Measurements from ENCODE around the gene ZSWIM7.

Gene ZSWIM7

GRCh38 chr17:15954222-15954621 lies 45.3 kb downstream of the ZSWIM7 start:
- Mint-ChIP-seq H3K36me3 (ENCODE audit: low read depth) (no peaks in the 10 kb centered on the region), H3K4me3 (no peak overlapping the region), H3K9me3 (no peaks in the 10 kb centered on the region), H3K27me3 (ENCODE audit: low read depth) (peaks cover 12% of the 10 kb centered on the region), H3K27ac (no peak overlapping the region), H3K4me1 (peaks cover 17% of the 10 kb centered on the region)
- TF ChIP-seq CTCF (IDR thresholded peaks at IDR 0.05; ENCODE audit: unreplicated experiment in 3 of 3) = no peak

DNA sequence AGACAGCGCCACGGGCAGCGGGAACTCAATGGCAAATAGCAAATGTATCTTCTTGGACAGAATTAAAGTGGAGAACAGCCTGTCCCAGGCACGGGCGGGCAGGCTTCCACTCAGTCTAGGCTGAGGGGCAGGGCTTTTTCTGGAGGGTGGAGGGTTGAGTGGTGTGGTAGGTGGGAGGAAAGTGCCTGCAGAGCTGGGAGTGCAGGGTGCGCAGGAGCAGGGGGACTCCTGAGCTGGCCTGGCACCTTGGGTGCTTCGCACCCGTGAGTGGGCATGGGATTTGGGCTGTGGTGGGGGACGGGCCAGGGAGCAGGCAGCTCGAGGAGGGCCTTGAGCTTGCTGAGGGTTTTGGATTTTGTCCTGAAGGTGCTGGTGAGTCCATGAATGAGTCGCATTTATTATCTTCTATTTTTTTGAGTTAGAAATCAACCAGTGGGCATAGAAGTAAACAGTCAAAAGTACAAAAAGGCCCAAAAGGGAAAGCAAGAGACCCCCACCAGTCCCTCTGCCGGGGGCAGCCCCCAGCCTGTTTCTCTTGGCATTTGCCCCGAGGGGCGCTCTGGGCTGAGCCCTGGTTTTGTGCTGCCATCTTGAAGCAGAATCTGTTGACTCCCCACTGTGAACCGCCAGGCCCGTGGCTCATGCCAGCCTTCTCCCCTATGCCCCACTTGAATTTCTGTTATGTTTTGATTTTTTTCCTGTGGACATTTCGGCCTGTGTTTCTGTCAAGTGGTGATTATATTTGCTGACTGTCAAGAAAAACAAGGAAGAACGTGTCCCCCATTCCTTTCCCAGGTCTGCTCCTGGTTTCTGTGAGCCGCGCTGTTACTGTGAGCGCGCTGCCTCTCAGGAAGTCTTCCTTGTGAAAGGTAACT lies 46.4 kb downstream of the ZSWIM7 start:
- peaks cover 8% of the 10 kb centered on the region for H3K4me1 Mint-ChIP-seq
- H3K27me3 Mint-ChIP-seq (ENCODE audit: low read depth) = peaks cover 12% of the 10 kb centered on the region
- no peaks in the 10 kb centered on the region for H3K9me3 Mint-ChIP-seq
- H3K27ac Mint-ChIP-seq = peak overlapping the region in 1 of 3 experiments; percentile 63
- no peak overlapping the region for H3K4me3 Mint-ChIP-seq
- no peaks in the 10 kb centered on the region for H3K36me3 Mint-ChIP-seq (ENCODE audit: low read depth)
- TF ChIP-seq CTCF (IDR thresholded peaks at IDR 0.05; ENCODE audit: unreplicated experiment in 3 of 3) = no peak

GRCh38 chr17:15952048-15952532 lies 47.4 kb downstream of the ZSWIM7 start:
- no peaks in the 10 kb centered on the region for H3K36me3 Mint-ChIP-seq (ENCODE audit: low read depth)
- peaks cover 13% of the 10 kb centered on the region for H3K27me3 Mint-ChIP-seq (ENCODE audit: low read depth)
- no peak overlapping the region for H3K4me3 Mint-ChIP-seq
- no peak overlapping the region for H3K27ac Mint-ChIP-seq
- no peak for TF ChIP-seq CTCF (IDR thresholded peaks at IDR 0.05; ENCODE audit: unreplicated experiment in 3 of 3)
- H3K9me3 Mint-ChIP-seq = no peaks in the 10 kb centered on the region
- H3K4me1 Mint-ChIP-seq = peaks cover 12% of the 10 kb centered on the region

- H3K9me3 Mint-ChIP-seq = no peaks in the 10 kb centered on the region
Measured at GRCh38 chr17:15951368-15952047, 48.0 kb downstream of the ZSWIM7 start.

DNA sequence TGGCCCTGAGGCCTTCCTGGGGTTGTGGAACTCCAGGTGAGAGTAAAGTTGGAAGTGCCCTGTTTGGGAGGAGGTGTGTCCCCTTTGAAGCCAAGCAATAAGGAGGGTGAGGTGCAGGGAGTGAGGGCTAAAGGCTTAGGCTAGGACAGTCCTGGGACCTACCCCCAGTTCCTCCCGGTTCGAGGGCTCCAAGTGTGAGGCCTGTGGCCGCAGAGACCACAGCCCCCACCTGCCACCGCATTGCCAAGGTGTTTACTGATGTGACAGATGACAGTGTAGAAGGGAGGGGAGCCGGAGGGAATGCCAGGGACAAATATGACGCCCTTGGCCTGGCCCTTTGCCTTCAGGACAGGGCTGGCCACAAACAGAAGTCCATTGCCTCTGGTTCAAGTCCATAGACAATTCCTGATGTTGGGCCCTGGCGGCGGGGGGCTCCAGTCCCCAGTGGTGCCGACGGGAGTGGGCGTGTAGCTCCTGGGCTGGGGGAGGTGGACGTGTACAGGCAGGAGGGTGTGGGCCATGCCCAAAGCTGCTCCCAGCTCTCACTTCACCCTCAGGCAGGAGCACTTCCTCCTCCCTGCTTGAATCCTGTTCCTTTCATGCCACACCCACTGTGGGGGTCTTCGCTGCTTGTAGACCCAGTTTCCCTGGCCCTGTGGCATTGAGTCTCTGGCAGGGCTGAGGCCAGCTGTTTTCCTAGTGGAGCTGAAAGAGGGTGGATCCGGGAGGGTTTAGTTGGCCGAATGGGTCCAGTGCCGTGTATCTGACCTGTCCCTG lies 51.3 kb downstream of the ZSWIM7 start:
- Mint-ChIP-seq H3K36me3 (ENCODE audit: low read depth) (no peaks in the 10 kb centered on the region), H3K27me3 (ENCODE audit: low read depth) (peaks cover 38% of the 10 kb centered on the region), H3K27ac (no peak overlapping the region), H3K9me3 (no peaks in the 10 kb centered on the region), H3K4me3 (no peak overlapping the region), H3K4me1 (peaks cover 25% of the 10 kb centered on the region)
- no peak for TF ChIP-seq CTCF (IDR thresholded peaks at IDR 0.05; ENCODE audit: unreplicated experiment in 3 of 3)

More at GRCh38 chr17:15951368-15952047, 48.0 kb downstream of the ZSWIM7 start:
- H3K27ac Mint-ChIP-seq = no peak overlapping the region
- H3K36me3 Mint-ChIP-seq (ENCODE audit: low read depth) = no peaks in the 10 kb centered on the region
- H3K27me3 Mint-ChIP-seq (ENCODE audit: low read depth) = peaks cover 18% of the 10 kb centered on the region
- no peak overlapping the region for H3K4me3 Mint-ChIP-seq
- TF ChIP-seq CTCF (IDR thresholded peaks at IDR 0.05; ENCODE audit: unreplicated experiment in 3 of 3) = no peak
- peaks cover 17% of the 10 kb centered on the region for H3K4me1 Mint-ChIP-seq

Data from nephron (organoid).